ES-I3 (cell line): ENCODE data around the gene NCS1.
"Not testable (repeated sequence)": the region's sequence is repeated elsewhere in the genome, so short reads cannot be mapped to it uniquely, and the experiment has no call there.

ENCODE experiments used
- H3K36me3 ChIP-seq: 2 replicates; pipeline ENCODE4 v1.6.1; 2013; ENCODE audit warnings: mild to moderate bottlenecking, low read length, control low read depth, moderate library complexity; ENCODE audit not compliant: insufficient read depth
- H3K4me1 ChIP-seq: 2 replicates; pipeline ENCODE4 v1.6.1; 2013; ENCODE audit warnings: mild to moderate bottlenecking, control low read depth, low read length; ENCODE audit not compliant: insufficient read depth
- H3K9ac ChIP-seq: 2 replicates; pipeline ENCODE4 v1.6.1; 2013; ENCODE audit warnings: low read depth, mild to moderate bottlenecking, low read length, moderate library complexity
- H3K9me3 ChIP-seq: 2 replicates; pipeline ENCODE4 v1.6.1; 2013; ENCODE audit warnings: mild to moderate bottlenecking, low read length, moderate library complexity; ENCODE audit not compliant: control insufficient read depth, insufficient read depth

NCS1 gene

GRCh38 chr9:130264414-130265350 lies 92.5 kb downstream of the NCS1 start:
- H3K4me1 ChIP-seq: peaks cover 13% of the 10 kb centered on the region
- no peaks in the 10 kb centered on the region for H3K9me3 ChIP-seq
- no peaks in the 10 kb centered on the region for H3K36me3 ChIP-seq
- peak overlapping the region; percentile 69; the same call in 1 of the 2 replicates for H3K9ac ChIP-seq

- H3K4me1 ChIP-seq: peaks cover 13% of the 10 kb centered on the region
- H3K9me3 ChIP-seq: no peaks in the 10 kb centered on the region
- H3K9ac ChIP-seq: peak within 1 kb of the TSS; percentile 69; the same call in 1 of the 2 replicates
Observed at GRCh38 chr9:130265431-130266235, 93.4 kb downstream of the NCS1 start, which contains the start of gene HMCN2. Gene HMCN2, plus strand, starts transcription at chr9:130265760. Its CDS starts 119 bp downstream, at chr9:130265879.

GRCh38 chr9:130266236-130267098 lies 94.3 kb downstream of the NCS1 start:
- Histone ChIP-seq H3K4me1 (peaks cover 13% of the 10 kb centered on the region), H3K9me3 (no peaks in the 10 kb centered on the region), H3K9ac (peak overlapping the region; percentile 69; the same call in 1 of the 2 replicates)

More at GRCh38 chr9:130265431-130266235, 93.4 kb downstream of the NCS1 start, which contains the start of gene HMCN2:
- H3K36me3 ChIP-seq: no peaks in the 10 kb centered on the region

GRCh38 chr9:130267930-130268329 lies 95.7 kb downstream of the NCS1 start:
- no peaks in the 10 kb centered on the region for H3K9me3 ChIP-seq
- H3K9ac ChIP-seq: no peak overlapping the region
- H3K36me3 ChIP-seq: no peaks in the 10 kb centered on the region
- H3K4me1 ChIP-seq: peaks cover 13% of the 10 kb centered on the region

More at GRCh38 chr9:130266236-130267098, 94.3 kb downstream of the NCS1 start:
- H3K36me3 ChIP-seq: no peaks in the 10 kb centered on the region

- Histone ChIP-seq H3K4me1 (peaks cover 13% of the 10 kb centered on the region), H3K9me3 (no peaks in the 10 kb centered on the region), H3K9ac (no peak overlapping the region), H3K36me3 (no peaks in the 10 kb centered on the region)
Observed at GRCh38 chr9:130268521-130269211, 96.5 kb downstream of the NCS1 start.

GRCh38 chr9:130271473-130271872 lies 99.3 kb downstream of the NCS1 start:
- no peaks in the 10 kb centered on the region for H3K9me3 ChIP-seq
- H3K4me1 ChIP-seq: no peaks in the 10 kb centered on the region; the same call in none of the 2 replicates
- no peaks in the 10 kb centered on the region for H3K36me3 ChIP-seq
- no peak overlapping the region for H3K9ac ChIP-seq

GRCh38 chr9:130275156-130275555 lies 103.0 kb downstream of the NCS1 start:
- Histone ChIP-seq H3K4me1 (no peaks in the 10 kb centered on the region; the same call in 1 of the 2 replicates), H3K9ac (no peak overlapping the region), H3K9me3 (no peaks in the 10 kb centered on the region), H3K36me3 (no peaks in the 10 kb centered on the region; the same call in 1 of the 2 replicates)

GRCh38 chr9:130276121-130276520 lies 103.9 kb downstream of the NCS1 start:
- no peaks in the 10 kb centered on the region for H3K9me3 ChIP-seq
- H3K9ac ChIP-seq: no peak overlapping the region
- H3K36me3 ChIP-seq: no peaks in the 10 kb centered on the region; the same call in 1 of the 2 replicates
- H3K4me1 ChIP-seq: no peaks in the 10 kb centered on the region; the same call in 1 of the 2 replicates

GRCh38 chr9:130276955-130277354 lies 104.8 kb downstream of the NCS1 start:
- Histone ChIP-seq H3K9me3 (no peaks in the 10 kb centered on the region), H3K36me3 (no peaks in the 10 kb centered on the region; the same call in 1 of the 2 replicates), H3K9ac (no peak overlapping the region), H3K4me1 (no peaks in the 10 kb centered on the region; the same call in 1 of the 2 replicates)

GRCh38 chr9:130277525-130277924 lies 105.3 kb downstream of the NCS1 start:
- H3K9me3 ChIP-seq, H3K36me3 ChIP-seq: not testable (repeated sequence)

GRCh38 chr9:130283539-130284248 lies 111.5 kb downstream of the NCS1 start:
- Histone ChIP-seq H3K36me3 (no peaks in the 10 kb centered on the region), H3K9me3 (no peaks in the 10 kb centered on the region), H3K4me1 (peaks cover 3% of the 10 kb centered on the region; the same call in 1 of the 2 replicates), H3K9ac (no peak overlapping the region)

More at GRCh38 chr9:130277525-130277924, 105.3 kb downstream of the NCS1 start:
- H3K4me1 ChIP-seq, H3K9ac ChIP-seq: not testable (repeated sequence)

- Histone ChIP-seq H3K4me1 (peaks cover 4% of the 10 kb centered on the region; the same call in 1 of the 2 replicates), H3K36me3 (no peaks in the 10 kb centered on the region), H3K9ac (no peak overlapping the region), H3K9me3 (no peaks in the 10 kb centered on the region)
Observed at GRCh38 chr9:130284249-130284625, 112.0 kb downstream of the NCS1 start.
